Activated T-helper 17 cell treated with anti-CD3 and anti-CD28 coated beads, Interleukin-2, amount 50 U/mL, for 72 hours (primary cell): ENCODE measurements around the gene SNRNP200. TPM values are rescaled to one million over a fixed set of nuclear protein-coding genes. Genes with fewer than 3 reads are reported as not detected.

Source experiments
- ATAC-seq: fragments of 150-1000 bp; cut with Tn5 transposase; replicated peaks from 2 replicates; pipeline ENCODE4 v1.10.0; 2021; ENCODE audit warnings: mild to moderate bottlenecking, moderate library complexity
- H3K27ac Mint-ChIP-seq: one replicate; pipeline ENCODE4 v1.8.0; 2022; ENCODE audit warnings: mixed read lengths
- H3K27me3 Mint-ChIP-seq: one replicate; pipeline ENCODE4 v1.8.0; 2022; ENCODE audit warnings: mixed read lengths
- H3K36me3 Mint-ChIP-seq: one replicate; pipeline ENCODE4 v1.8.0; 2022; ENCODE audit warnings: low read depth, mild to moderate bottlenecking, mixed read lengths
- H3K4me1 Mint-ChIP-seq: one replicate; pipeline ENCODE4 v1.8.0; 2022; ENCODE audit warnings: mixed read lengths
- H3K4me3 Mint-ChIP-seq: one replicate; pipeline ENCODE4 v1.8.0; 2022; ENCODE audit warnings: mild to moderate bottlenecking, mixed read lengths
- H3K9me3 Mint-ChIP-seq: one replicate; pipeline ENCODE4 v1.8.0; 2022; ENCODE audit warnings: mixed read lengths
- total RNA-seq, 2 donors: library from RNA; stranded (reverse); gene quantifications; one replicate each; pipeline ENCODE4 v1.2.3, GENCODE V29; 2022

The SNRNP200 gene
- total RNA-seq, 2 donors from 2014 or later, result 155 to 198 TPM

DNA sequence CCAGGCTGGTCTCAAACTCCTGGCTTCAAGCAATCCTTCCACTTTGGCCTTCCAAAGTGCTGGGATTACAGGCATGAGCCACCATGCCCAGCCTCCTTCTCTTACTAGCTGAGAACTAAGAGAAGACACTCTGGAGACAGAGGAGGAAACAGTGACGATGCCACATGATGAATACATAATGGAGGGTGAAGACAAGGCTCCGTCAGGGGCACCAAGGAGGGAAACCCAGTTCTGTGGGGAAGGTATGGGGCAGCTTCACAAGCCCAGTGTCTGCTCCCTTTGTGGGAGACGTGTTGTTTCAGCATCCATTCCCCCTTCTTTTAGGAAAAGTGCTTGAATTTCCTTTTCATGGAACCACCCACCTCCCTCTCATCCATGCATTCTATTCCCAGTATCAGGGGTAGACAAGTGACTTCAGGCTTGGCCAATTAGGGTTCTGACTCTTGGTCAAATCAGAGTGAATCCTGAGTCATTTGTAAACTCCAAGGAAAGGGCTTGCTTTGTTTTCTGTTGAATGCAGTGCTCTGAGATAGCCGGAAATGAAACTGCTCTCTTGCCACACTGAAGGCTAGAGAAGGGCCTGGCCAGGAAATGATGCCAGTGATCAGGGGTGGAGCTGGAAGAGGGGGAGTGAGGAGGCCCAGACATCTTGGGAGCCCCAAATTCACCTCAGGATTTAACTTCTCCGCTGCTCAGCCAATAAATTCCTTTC lies 63.3 kb downstream of the SNRNP200 start:
- no peaks in the 10 kb centered on the region for H3K36me3 Mint-ChIP-seq
- no peaks in the 10 kb centered on the region for H3K27me3 Mint-ChIP-seq
- H3K4me3 Mint-ChIP-seq, result peak overlapping the region; percentile 74
- peak overlapping the region; percentile 94 for H3K27ac Mint-ChIP-seq
- no peaks in the 10 kb centered on the region for H3K9me3 Mint-ChIP-seq
- peak; percentile 98 for ATAC-seq
- peaks cover 43% of the 10 kb centered on the region for H3K4me1 Mint-ChIP-seq

DNA sequence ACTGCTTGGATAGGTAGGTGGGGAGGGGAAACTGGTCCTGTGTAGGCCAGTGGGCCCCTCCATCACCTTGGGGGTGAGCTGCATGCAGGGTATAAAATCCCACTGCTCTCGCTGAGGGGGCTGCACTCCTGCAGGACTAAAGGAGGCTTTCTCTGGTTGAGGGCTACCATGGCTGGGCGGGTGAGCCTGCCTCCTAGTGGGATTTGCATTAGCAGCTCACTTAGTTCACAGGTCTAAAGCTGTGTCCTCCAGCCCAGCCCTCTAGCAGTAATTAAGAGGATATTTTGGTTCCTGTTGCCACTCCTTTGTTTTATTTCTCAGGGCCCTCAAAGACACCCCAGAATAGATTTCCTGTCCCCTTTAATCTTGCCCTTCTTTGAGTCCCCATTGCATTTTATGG lies 64.1 kb downstream of the SNRNP200 start:
- Mint-ChIP-seq H3K4me3 (peak overlapping the region; percentile 74), H3K27ac (peak overlapping the region; percentile 94), H3K36me3 (no peaks in the 10 kb centered on the region), H3K9me3 (no peaks in the 10 kb centered on the region), H3K27me3 (no peaks in the 10 kb centered on the region), H3K4me1 (peaks cover 35% of the 10 kb centered on the region)
- ATAC-seq, result no peak

DNA sequence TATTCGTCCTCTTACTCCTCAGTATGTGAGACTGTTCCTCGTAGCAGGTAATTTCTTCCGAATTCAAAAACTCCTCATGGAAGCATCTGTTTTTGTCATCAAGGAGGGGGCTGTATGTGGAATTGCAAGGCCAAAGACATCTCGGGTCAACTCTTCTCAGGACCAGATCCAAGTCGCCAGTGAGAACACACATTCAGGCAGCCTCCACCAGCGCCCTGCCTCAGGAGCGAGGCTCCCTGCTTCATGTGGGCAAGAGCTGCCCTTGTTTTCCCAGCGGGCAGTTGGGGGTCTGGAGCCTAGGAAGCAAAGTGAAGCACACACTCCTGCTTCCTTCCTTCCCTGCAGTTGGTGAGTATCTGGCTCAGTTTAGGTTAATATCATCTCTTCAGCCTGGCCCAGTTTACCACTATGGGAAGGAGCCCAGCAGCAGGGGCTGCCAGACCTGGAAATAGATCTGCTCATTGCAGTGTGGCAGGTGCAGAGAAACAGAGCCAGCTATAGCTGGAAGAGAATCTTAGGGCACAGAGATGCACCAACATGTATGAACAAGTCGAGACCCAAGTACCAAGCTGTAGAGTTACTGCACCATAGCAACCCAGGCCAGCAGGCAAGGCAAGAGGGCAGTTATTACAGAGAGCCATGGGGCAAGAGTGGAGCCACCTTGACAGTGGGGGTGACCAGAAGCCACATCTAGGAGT lies 64.9 kb downstream of the SNRNP200 start:
- Mint-ChIP-seq H3K36me3 (no peaks in the 10 kb centered on the region), H3K27me3 (no peaks in the 10 kb centered on the region), H3K27ac (peak overlapping the region; percentile 94), H3K4me1 (peaks cover 28% of the 10 kb centered on the region), H3K9me3 (no peaks in the 10 kb centered on the region), H3K4me3 (no peak overlapping the region)
- no peak for ATAC-seq

DNA sequence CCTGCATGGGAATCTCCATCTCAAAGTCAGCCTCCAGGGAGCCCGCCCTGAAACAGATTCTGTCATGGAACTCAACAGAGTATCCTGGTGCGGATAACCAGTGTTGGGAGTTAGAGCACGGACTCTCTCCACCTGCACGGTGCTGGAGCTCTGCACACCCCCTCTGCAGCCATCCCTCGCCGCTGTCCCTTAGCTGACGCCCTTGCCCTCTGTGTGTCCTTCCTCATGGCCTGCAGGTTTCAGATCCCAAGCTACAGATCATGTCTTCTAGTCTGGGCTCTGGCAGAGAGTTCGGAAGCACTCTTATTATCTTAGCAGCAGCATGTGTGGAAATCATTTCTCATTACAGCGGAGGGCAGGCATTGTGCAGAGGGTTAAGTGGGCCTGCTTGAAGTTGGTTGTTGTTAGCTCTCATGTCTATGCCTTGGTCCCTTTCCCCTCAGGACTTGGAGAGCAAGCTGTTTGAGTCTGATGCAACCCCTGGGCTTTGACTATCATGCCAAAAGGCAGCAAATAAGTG lies 65.5 kb downstream of the SNRNP200 start:
- H3K9me3 Mint-ChIP-seq, result no peaks in the 10 kb centered on the region
- no peaks in the 10 kb centered on the region for H3K27me3 Mint-ChIP-seq
- no peak for ATAC-seq
- no peak overlapping the region for H3K4me3 Mint-ChIP-seq
- peak overlapping the region; percentile 94 for H3K27ac Mint-ChIP-seq
- no peaks in the 10 kb centered on the region for H3K36me3 Mint-ChIP-seq
- peaks cover 26% of the 10 kb centered on the region for H3K4me1 Mint-ChIP-seq

DNA sequence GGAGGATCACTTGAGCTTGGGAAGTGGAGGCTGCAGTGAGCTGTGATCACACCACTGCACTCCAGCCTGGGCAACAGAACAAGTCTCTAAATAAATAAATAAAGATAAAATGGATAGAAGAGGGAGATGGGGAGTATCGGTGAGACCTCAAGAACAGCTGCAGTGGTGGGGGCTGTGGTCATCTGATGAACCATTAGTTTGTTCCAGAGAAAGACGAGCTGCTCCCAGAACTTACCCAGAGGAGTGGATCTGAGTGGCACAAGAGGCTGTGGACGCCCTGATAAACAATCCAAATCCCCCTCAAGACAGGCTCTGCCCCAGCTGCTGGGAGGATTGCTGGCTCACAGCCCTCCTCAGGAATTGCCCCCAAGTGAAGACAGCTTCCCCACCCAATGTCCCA lies 66.3 kb downstream of the SNRNP200 start:
- H3K27me3 Mint-ChIP-seq, result no peaks in the 10 kb centered on the region
- H3K27ac Mint-ChIP-seq, result no peak overlapping the region

DNA sequence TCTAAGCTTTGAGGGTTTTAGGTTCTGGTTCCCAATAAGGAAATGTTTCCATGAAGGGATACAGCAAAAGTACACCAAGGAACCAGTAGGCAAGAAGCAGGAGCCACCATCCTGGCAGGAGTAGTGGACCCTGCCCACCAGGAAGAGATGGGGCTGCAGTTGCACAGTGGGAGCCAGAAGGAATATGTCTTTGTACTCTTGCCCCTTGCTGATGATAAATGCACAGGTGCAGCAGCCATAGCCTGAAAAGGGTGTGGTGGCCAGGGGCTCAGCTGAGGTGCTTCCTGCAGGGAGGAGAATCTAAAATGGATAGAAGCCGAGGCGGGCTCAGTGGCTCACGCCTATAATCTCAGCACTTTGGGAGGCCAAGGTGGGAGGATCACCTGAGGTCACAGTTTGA lies 67.1 kb downstream of the SNRNP200 start:
- H3K27ac Mint-ChIP-seq, result peak overlapping the region; percentile 29
- H3K4me3 Mint-ChIP-seq, result no peak overlapping the region
- H3K36me3 Mint-ChIP-seq, result no peaks in the 10 kb centered on the region
- no peak for ATAC-seq
- no peaks in the 10 kb centered on the region for H3K27me3 Mint-ChIP-seq
- no peaks in the 10 kb centered on the region for H3K9me3 Mint-ChIP-seq
- peaks cover 22% of the 10 kb centered on the region for H3K4me1 Mint-ChIP-seq

More for the DNA sequence above, 66.3 kb downstream of the SNRNP200 start:
- H3K4me3 Mint-ChIP-seq, result no peak overlapping the region
- no peak for ATAC-seq
- no peaks in the 10 kb centered on the region for H3K9me3 Mint-ChIP-seq
- no peaks in the 10 kb centered on the region for H3K36me3 Mint-ChIP-seq
- peaks cover 23% of the 10 kb centered on the region for H3K4me1 Mint-ChIP-seq

DNA sequence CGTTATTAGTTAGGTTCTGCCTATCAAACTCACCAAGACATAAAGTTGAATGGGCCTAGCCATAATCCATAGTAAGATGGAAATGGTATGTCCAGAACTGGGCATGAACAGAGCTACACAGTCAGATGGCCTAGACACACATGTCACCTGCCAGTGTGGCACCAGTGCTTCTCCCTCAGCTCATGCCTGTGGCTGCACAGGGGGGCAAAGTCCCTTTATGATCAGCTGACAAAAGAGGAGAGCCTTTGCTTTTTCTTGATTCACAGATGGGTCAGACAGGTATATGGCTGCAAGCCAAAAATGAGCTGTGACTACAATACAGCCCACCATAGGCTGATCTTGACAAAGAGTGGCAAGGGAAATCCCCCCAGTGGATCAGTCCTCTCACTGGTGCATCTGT lies 68.5 kb downstream of the SNRNP200 start:
- H3K9me3 Mint-ChIP-seq, result no peaks in the 10 kb centered on the region
- H3K27ac Mint-ChIP-seq, result no peak overlapping the region
- no peak overlapping the region for H3K4me3 Mint-ChIP-seq
- no peaks in the 10 kb centered on the region for H3K27me3 Mint-ChIP-seq
- no peak for ATAC-seq
- H3K4me1 Mint-ChIP-seq, result peaks cover 9% of the 10 kb centered on the region
- no peaks in the 10 kb centered on the region for H3K36me3 Mint-ChIP-seq

DNA sequence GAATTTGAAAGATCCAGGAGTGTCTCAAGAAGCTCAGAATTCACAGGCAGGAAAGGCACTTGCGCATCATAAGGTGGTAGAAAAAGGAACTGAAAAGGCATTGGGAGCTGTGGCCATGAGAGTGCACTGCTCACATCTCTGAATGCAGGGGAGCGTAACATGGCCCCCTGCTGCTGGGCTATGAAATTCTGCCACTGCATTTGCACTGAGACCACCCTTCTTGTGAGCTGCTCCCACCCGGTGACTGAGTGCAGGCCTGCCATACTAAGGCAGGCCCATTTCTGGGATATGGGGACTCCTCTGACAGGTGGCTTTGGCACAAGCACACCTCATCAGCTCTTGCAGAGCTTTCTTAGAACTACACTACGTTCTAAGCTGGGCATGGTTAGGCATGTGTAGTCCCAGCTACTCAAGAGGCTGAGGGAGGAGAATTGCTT lies 71.4 kb downstream of the SNRNP200 start:
- Mint-ChIP-seq H3K4me3 (no peak overlapping the region), H3K4me1 (no peaks in the 10 kb centered on the region), H3K27ac (no peak overlapping the region), H3K27me3 (no peaks in the 10 kb centered on the region), H3K9me3 (no peaks in the 10 kb centered on the region), H3K36me3 (no peaks in the 10 kb centered on the region)
- no peak for ATAC-seq

DNA sequence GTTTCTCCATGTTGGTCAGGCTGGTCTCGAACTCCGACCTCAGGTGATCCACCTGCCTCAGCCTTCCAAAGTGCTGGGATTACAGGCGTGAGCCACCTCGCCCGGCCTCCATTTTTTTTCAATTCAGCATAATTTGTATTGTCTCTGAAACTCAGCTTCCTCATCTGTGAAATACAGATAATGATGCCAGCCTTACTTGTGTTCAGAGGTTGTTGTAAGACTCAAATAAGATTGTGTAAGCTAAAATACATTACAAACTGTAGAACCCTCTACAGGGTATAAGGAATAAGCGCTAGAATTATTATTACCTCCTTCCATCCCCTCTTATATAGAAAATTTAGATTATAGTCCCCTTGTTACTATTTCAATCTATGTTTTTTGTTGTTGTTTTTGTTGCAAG lies 71.9 kb downstream of the SNRNP200 start:
- H3K27ac Mint-ChIP-seq, result no peak overlapping the region
- no peaks in the 10 kb centered on the region for H3K9me3 Mint-ChIP-seq
- no peaks in the 10 kb centered on the region for H3K4me1 Mint-ChIP-seq
- H3K36me3 Mint-ChIP-seq, result peaks cover 4% of the 10 kb centered on the region
- H3K27me3 Mint-ChIP-seq, result no peaks in the 10 kb centered on the region
- ATAC-seq, result no peak
- no peak overlapping the region for H3K4me3 Mint-ChIP-seq

DNA sequence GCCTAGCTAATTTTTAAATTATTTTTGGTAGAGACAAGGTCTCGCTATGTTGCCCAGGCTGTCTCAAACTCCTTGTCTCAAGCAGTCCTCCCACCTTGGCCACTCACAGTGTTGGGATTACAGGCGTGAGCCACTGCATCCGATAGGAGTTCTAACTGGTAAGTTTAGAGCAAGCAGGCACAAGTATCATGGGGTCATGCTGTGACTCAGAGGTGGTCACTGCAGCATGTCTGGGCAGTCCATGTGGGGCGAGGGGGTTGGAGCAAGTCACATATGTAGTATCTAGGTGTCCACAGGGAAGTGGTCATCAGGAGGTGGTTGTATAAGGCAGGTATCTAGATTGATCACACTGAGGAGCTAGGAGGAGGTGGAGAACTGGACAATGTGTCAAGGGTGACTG lies 74.0 kb downstream of the SNRNP200 start:
- no peak overlapping the region for H3K4me3 Mint-ChIP-seq
- no peaks in the 10 kb centered on the region for H3K27me3 Mint-ChIP-seq
- peaks cover 6% of the 10 kb centered on the region for H3K36me3 Mint-ChIP-seq
- no peak overlapping the region for H3K27ac Mint-ChIP-seq
- H3K9me3 Mint-ChIP-seq, result no peaks in the 10 kb centered on the region
- ATAC-seq, result no peak
- no peaks in the 10 kb centered on the region for H3K4me1 Mint-ChIP-seq

DNA sequence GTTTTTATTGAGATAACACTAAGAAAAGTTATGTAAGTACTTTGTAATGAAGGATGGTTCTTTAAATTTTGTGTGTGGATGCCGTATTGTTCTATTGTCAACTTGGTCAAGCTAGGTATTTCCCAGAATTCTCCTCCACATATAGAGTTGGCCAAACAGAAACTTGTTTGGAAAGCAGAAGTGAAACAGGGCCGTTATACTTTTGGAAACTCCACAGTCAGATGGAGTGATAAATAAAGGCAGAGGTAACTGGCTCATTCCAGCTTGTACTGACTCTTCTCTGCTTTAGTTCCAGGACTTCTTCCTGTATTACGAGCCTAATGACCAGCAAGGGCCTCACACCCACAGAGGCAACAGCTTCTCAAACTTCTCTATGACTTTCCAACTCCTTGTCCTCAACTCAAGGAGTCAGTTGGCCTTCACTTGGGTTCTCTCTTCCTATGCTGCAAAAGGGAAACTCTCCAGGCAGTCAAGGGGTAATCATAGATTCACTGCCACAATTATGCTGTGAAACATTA lies 80.3 kb downstream of the SNRNP200 start:
- no peak overlapping the region for H3K4me3 Mint-ChIP-seq
- H3K27ac Mint-ChIP-seq, result peak overlapping the region; percentile 75
- peaks cover 6% of the 10 kb centered on the region for H3K4me1 Mint-ChIP-seq
- no peaks in the 10 kb centered on the region for H3K9me3 Mint-ChIP-seq
- ATAC-seq, result no peak
- H3K27me3 Mint-ChIP-seq, result no peaks in the 10 kb centered on the region
- peaks cover 6% of the 10 kb centered on the region for H3K36me3 Mint-ChIP-seq

Other genes starting within 250 kb of the SNRNP200 start
- 1 to 10 TPM in 1 of 2 donors, under 1 TPM in 1; 0.09 to 1.3 TPM for gene ADRA2B, start 189.0 kb downstream of the SNRNP200 start, total RNA-seq
- 1 to 10 TPM in 1 of 2 donors, under 1 TPM in 1; 0.93 to 6.9 TPM for gene ASTL, start 167.0 kb downstream of the SNRNP200 start, total RNA-seq
- 100 to 1,000 TPM in 1 of 2 donors, 10 to 100 TPM in 1; 82.0 to 379 TPM for gene DUSP2, start 160.1 kb downstream of the SNRNP200 start, total RNA-seq
- gene STARD7, start 96.7 kb downstream of the SNRNP200 start, total RNA-seq, result 100 to 1,000 TPM; 140 to 190 TPM
- 10 to 100 TPM; 23.8 to 25.4 TPM for gene TMEM127, start 39.5 kb downstream of the SNRNP200 start, total RNA-seq
- 10 to 100 TPM; 71.4 to 81.3 TPM for gene CIAO1, start 39.3 kb downstream of the SNRNP200 start, total RNA-seq
- gene ITPRIPL1, start 19.8 kb upstream of the SNRNP200 start, total RNA-seq, result 10 to 100 TPM; 26.1 to 55.9 TPM
- gene NCAPH, start 30.2 kb upstream of the SNRNP200 start, total RNA-seq, result 10 to 100 TPM; 63.1 to 89.5 TPM
- 1 to 10 TPM in 1 of 2 donors, under 1 TPM in 1; 0.91 to 3.4 TPM for gene NEURL3, start 199.8 kb upstream of the SNRNP200 start, total RNA-seq
- 100 to 1,000 TPM; 181 to 252 TPM for gene ARID5A, start 231.2 kb upstream of the SNRNP200 start, total RNA-seq